A549 (cell line): ENCODE measurements around the gene RETNLB. TPM values are rescaled to one million over a fixed set of nuclear protein-coding genes. Genes with fewer than 3 reads are reported as not detected.

Experiments used
- ATAC-seq, 2 experiments: fragments of 200-7000 bp in 1 of 2; fragments of >200 bp in 1 of 2; cut with Nextera tagmentation in 1 of 2; cut with Tn5 transposase in 1 of 2; 3 replicates each; pipeline versions ENCODE4 v1.8.0 to v1.9.1; 2018 to 2020; ENCODE audit warnings: mild to moderate bottlenecking in 1 of 2, moderate library complexity in 1 of 2
- CTCF ChIA-PET: fragments of 300-600 bp; sonication (Branson Sonifier 250); formaldehyde crosslinking; extraction: SDS; loops from one replicate; lab custom pipeline; 2021; ENCODE audit warnings: antibody characterized with exemption, inconsistent platforms; lab: Yijun Ruan, JAX
- POLR2A ChIA-PET: fragments of 350-600 bp; formaldehyde crosslinking; extraction: SDS; loops from one replicate; lab custom pipeline; 2021; ENCODE audit warnings: antibody characterized with exemption, inconsistent platforms; lab: Yijun Ruan, JAX
- DNase-seq, 2 experiments: peaks; one replicate each; pipeline versions ENCODE4 v3.0.0 to v3.0.0-alpha.2; 2011 to 2016; ENCODE audit warnings: low read depth in 1 of 2, low spot score in 1 of 2
- FAIRE-seq: peaks from 2 replicates; lab custom pipeline; 2011; peaks lifted over from hg19 to GRCh38; lab: Jason Lieb, UNC
- H3K27ac ChIP-seq, 2 experiments: fragments of >200 bp; sonication (Bioruptor Twin); formaldehyde crosslinking; 3 replicates each; pipeline ENCODE4 v1.5.1; 2016 to 2017
- H3K4me1 ChIP-seq: fragments of >200 bp; sonication (Bioruptor Twin); formaldehyde crosslinking; 3 replicates; pipeline ENCODE4 v1.6.1; 2016
- H3K4me2 ChIP-seq: fragments of >200 bp; sonication (Bioruptor Twin); formaldehyde crosslinking; 3 replicates; pipeline ENCODE4 v1.6.1; 2016
- H3K4me3 ChIP-seq: fragments of >200 bp; sonication (Bioruptor Twin); formaldehyde crosslinking; 3 replicates; pipeline ENCODE4 v1.5.1; 2016
- H3K9me3 ChIP-seq: fragments of >200 bp; sonication (Bioruptor Twin); formaldehyde crosslinking; 3 replicates; pipeline ENCODE4 v1.6.1; 2016
- CBX2 ChIP-seq: fragments of 200-600 bp; sonication (generic); IDR thresholded peaks from 2 replicates; pipeline ENCODE4 v1.6.1; 2016; ENCODE audit warnings: low read depth, mild to moderate bottlenecking, borderline replicate concordance
- CBX8 ChIP-seq: fragments of 200-600 bp; sonication (generic); IDR thresholded peaks from 2 replicates; pipeline ENCODE4 v1.6.1; 2016
- CEBPB ChIP-seq, 2 experiments: fragments of >200 bp in 1 of 2; sonication (Bioruptor Twin) in 1 of 2; formaldehyde crosslinking in 1 of 2; IDR thresholded peaks; 2 replicates each; pipeline ENCODE4 v1.6.1; 2012 to 2016
- EHMT2 ChIP-seq: fragments of 200-600 bp; sonication (generic); IDR thresholded peaks from 2 replicates; pipeline ENCODE4 v1.6.1; 2016; ENCODE audit warnings: antibody characterized with exemption, low read depth, mild to moderate bottlenecking, moderate library complexity
- ESRRA ChIP-seq: fragments of 150-350 bp; IDR thresholded peaks from 2 replicates; pipeline ENCODE4 v1.6.1; 2014; ENCODE audit warnings: mild to moderate bottlenecking, low read length, borderline replicate concordance
- FOXS1 ChIP-seq: fragments of 250-450 bp; sonication (Bioruptor Pico); IDR thresholded peaks from 2 replicates; pipeline ENCODE4 v1.5.0; 2020; ENCODE audit warnings: mild to moderate bottlenecking, moderate library complexity
- HDAC2 ChIP-seq: fragments of 200-600 bp; sonication (generic); IDR thresholded peaks from 2 replicates; pipeline ENCODE4 v1.6.1; 2016
- HEYL ChIP-seq: fragments of 250-450 bp; sonication (Bioruptor Pico); IDR thresholded peaks from 2 replicates; pipeline ENCODE4 v1.8.0; 2021; ENCODE audit warnings: mild to moderate bottlenecking, moderate library complexity
- HOXA7 ChIP-seq: fragments of 250-450 bp; sonication (Bioruptor Pico); IDR thresholded peaks from 2 replicates; pipeline ENCODE4 v1.5.0; 2020; ENCODE audit warnings: mild to moderate bottlenecking, moderate library complexity
- JUNB ChIP-seq: fragments of >200 bp; sonication (Bioruptor Twin); formaldehyde crosslinking; IDR thresholded peaks from 2 replicates; pipeline ENCODE4 v1.6.1; 2016
- KDM1A ChIP-seq: fragments of 200-600 bp; sonication (generic); IDR thresholded peaks from 2 replicates; pipeline ENCODE4 v1.6.1; 2016; ENCODE audit warnings: low read depth, mild to moderate bottlenecking
- RAD21 ChIP-seq, 2 experiments: fragments of >200 bp in 1 of 2; sonication (Bioruptor Twin) in 1 of 2; formaldehyde crosslinking in 1 of 2; IDR thresholded peaks in 1 of 2; conservative IDR thresholded peaks in 1 of 2; 2 replicates in 1 of 2; 3 replicates in 1 of 2; pipeline ENCODE4 v1.6.1; 2012 to 2018; ENCODE audit warnings: inconsistent platforms in 1 of 2
- WGBS: methylation state at CpG from one replicate; pipeline ENCODE4 v1.1.6; 2017; ENCODE audit errors: missing lambda C conversion rate; 5-methylcytosine and 5-hydroxymethylcytosine counted together
- polyA plus RNA-seq, 4 experiments: library from polyadenylated mRNA; depleted of rRNA in 3 of 4; stranded (reverse); fragments of >200 nt; fragmentation: RNase III in 1 of 4; extraction: RNeasy Plus Mini Kit Qiagen cat#74134 plus additional on column Dnase treatment in 1 of 4; gene quantifications; 2 replicates in 3 of 4; 3 replicates in 1 of 4; pipeline ENCODE4 v1.2.3, GENCODE V29; 2011 to 2017
- TF ChIP-seq, protein P1 (sequence below): fragments of 250-450 bp; sonication (Bioruptor Pico); IDR thresholded peaks from 2 replicates; pipeline ENCODE4 v1.5.0; 2021; ENCODE audit warnings: mild to moderate bottlenecking, moderate library complexity, borderline replicate concordance
- TF ChIP-seq, protein P2 (sequence below): fragments of 450-650 bp; IDR thresholded peaks from 2 replicates; pipeline ENCODE4 v1.6.1; 2014; ENCODE audit warnings: antibody characterized with exemption
- TF ChIP-seq, protein P3 (sequence below): IDR thresholded peaks from 2 replicates; pipeline ENCODE4 v1.6.1; 2012
- TF ChIP-seq, protein P4 (sequence below): fragments of >200 bp; sonication (Bioruptor Twin); formaldehyde crosslinking; IDR thresholded peaks from 3 replicates; pipeline ENCODE4 v1.6.1; 2016

The RETNLB gene
- polyA plus RNA-seq, 2 of the 4 experiments (the other 2 are of a cell fraction) = not detected

DNA sequence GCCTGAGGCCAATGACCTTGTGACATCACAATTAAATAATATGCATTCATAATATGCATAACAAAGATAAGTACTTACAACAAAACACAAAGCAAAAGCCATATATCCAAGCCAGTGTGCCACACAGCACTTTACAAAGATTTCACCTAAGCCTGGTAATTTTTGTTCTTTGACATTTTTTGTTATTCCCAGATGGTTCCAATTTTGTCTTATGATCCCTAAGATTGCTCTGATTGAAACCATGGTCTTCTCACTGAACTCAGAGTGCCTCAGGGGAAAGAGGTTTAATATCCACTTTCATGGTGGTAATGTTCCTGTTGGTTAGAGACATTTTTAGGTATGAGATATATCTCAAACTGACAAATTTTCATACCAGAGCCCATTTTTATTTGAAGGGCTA lies 29.1 kb downstream of the RETNLB start (continued):
- TF ChIP-seq, protein P1, sequence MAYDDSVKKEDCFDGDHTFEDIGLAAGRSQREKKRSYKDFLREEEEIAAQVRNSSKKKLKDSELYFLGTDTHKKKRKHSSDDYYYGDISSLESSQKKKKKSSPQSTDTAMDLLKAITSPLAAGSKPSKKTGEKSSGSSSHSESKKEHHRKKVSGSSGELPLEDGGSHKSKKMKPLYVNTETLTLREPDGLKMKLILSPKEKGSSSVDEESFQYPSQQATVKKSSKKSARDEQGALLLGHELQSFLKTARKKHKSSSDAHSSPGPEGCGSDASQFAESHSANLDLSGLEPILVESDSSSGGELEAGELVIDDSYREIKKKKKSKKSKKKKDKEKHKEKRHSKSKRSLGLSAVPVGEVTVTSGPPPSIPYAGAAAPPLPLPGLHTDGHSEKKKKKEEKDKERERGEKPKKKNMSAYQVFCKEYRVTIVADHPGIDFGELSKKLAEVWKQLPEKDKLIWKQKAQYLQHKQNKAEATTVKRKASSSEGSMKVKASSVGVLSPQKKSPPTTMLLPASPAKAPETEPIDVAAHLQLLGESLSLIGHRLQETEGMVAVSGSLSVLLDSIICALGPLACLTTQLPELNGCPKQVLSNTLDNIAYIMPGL (CRISPR knock-in tag) = no peak

DNA sequence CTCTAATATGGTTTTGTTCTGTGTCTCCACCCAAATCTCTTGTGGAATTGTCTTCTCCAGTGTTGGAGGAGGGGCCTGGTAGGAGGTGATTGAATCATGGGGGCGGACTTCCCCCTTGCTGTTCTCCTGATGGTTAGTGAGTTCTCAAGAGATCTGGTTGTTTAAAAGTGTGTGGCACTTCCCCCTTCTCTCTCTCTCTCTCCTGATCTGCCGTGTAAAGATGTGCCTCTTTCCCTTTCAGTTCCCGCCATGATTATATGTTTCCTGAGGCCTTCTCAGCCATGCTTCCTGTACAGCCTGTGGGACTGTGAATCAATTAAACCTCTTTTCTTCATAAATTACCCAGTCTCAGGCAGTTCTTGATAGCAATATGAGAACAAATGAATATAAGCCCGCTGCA lies 33.1 kb downstream of the RETNLB start:
- TF ChIP-seq CBX8 = no peak
- TF ChIP-seq, protein P2, sequence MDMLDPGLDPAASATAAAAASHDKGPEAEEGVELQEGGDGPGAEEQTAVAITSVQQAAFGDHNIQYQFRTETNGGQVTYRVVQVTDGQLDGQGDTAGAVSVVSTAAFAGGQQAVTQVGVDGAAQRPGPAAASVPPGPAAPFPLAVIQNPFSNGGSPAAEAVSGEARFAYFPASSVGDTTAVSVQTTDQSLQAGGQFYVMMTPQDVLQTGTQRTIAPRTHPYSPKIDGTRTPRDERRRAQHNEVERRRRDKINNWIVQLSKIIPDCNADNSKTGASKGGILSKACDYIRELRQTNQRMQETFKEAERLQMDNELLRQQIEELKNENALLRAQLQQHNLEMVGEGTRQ = no peak
- no peak for TF ChIP-seq EHMT2
- TF ChIP-seq, protein P3, sequence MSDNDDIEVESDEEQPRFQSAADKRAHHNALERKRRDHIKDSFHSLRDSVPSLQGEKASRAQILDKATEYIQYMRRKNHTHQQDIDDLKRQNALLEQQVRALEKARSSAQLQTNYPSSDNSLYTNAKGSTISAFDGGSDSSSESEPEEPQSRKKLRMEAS = no peak
- TF ChIP-seq HDAC2 = no peak
- TF ChIP-seq, protein P1 (CRISPR knock-in tag) = no peak
- no peak for TF ChIP-seq HEYL (CRISPR knock-in tag)
- TF ChIP-seq, protein P4, sequence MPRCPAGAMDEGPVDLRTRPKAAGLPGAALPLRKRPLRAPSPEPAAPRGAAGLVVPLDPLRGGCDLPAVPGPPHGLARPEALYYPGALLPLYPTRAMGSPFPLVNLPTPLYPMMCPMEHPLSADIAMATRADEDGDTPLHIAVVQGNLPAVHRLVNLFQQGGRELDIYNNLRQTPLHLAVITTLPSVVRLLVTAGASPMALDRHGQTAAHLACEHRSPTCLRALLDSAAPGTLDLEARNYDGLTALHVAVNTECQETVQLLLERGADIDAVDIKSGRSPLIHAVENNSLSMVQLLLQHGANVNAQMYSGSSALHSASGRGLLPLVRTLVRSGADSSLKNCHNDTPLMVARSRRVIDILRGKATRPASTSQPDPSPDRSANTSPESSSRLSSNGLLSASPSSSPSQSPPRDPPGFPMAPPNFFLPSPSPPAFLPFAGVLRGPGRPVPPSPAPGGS = no peak
- TF ChIP-seq CBX2 = no peak
- TF ChIP-seq FOXS1 (CRISPR knock-in tag) = no peak
- no peak for TF ChIP-seq CEBPB (IDR thresholded peaks at IDR 0.05)
- TF ChIP-seq HOXA7 (CRISPR knock-in tag) = no peak
- TF ChIP-seq ESRRA = no peak
- H3K4me2 ChIP-seq = no peak overlapping the region
- ATAC-seq (no peak), FAIRE-seq (no peak), DNase-seq (no peak)
- no peak overlapping the region for H3K4me3 ChIP-seq
- ChIA-PET CTCF (interaction anchor here (0.6 kb wide), 1 partner anchor 218 kb away, joined by 3 read pairs; no protein-coding TSS in a partner anchor), POLR2A (no interaction called here)
- 36% methylated on average over 4 of the region's 4 CpGs for WGBS
- no peaks in the 10 kb centered on the region for H3K4me1 ChIP-seq
- no peak overlapping the region for H3K27ac ChIP-seq
- H3K9me3 ChIP-seq = no peaks in the 10 kb centered on the region

DNA sequence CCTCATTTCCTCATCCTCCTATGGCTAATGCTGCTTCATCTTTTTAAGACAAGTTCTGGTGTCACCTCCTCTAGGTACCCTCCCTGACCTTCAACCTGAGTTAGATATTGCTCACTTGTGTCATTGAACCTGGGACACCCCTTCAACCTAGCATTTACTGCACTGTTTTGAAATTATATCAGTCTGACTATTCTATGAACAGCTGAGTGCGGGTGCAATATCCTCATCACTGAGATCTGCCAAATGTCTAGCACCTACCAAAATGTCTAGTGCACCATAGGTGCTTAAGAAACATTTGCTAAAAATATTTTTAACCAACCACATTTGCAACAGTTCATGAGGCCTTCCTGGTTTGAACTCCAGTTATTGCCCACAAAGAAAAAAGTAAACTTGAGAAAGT lies 34.5 kb downstream of the RETNLB start:
- POLR2A ChIA-PET = no interaction called here
- WGBS = 0% methylated on average over 1 of the region's 1 CpG

More for the DNA sequence above, 34.5 kb downstream of the RETNLB start:
- no peaks in the 10 kb centered on the region for H3K4me1 ChIP-seq
- H3K4me3 ChIP-seq = no peak overlapping the region
- ATAC-seq (no peak), FAIRE-seq (no peak), DNase-seq (no peak)
- CTCF ChIA-PET = no interaction called here
- no peak overlapping the region for H3K27ac ChIP-seq
- no peak overlapping the region for H3K4me2 ChIP-seq
- TF ChIP-seq KDM1A (no peak), RAD21 (conservative IDR thresholded peaks at IDR 0.05 in 1 of 2, IDR thresholded peaks at IDR 0.05 in 1 of 2) (no peak), HDAC2 (no peak), JUNB (no peak)
- TF ChIP-seq, protein P1 (CRISPR knock-in tag) = no peak
- no peaks in the 10 kb centered on the region for H3K9me3 ChIP-seq
